GM20000 (cell line): ENCODE measurements around the gene HP.

Source experiments
- DNase-seq: peaks from one replicate; pipeline ENCODE4 v3.0.0; 2012; ENCODE audit warnings: low spot score
- CTCF ChIP-seq: IDR thresholded peaks from 2 replicates; pipeline ENCODE4 v1.5.1; 2012; ENCODE audit warnings: mild to moderate bottlenecking, control low read depth; ENCODE audit errors: extremely low read depth, missing control alignments

HP gene

GRCh38 chr16:72027669-72028378 is 26.5 kb upstream of the HP start:
- TF ChIP-seq CTCF = no peak
- DNase-seq = no peak

- DNase-seq = no peak
- no peak for TF ChIP-seq CTCF
Observed at GRCh38 chr16:72029567-72030271, 24.6 kb upstream of the HP start.

GRCh38 chr16:72033437-72033836 is 20.9 kb upstream of the HP start:
- no peak for DNase-seq
- no peak for TF ChIP-seq CTCF

GRCh38 chr16:72036098-72036497 is 18.2 kb upstream of the HP start:
- no peak for DNase-seq
- TF ChIP-seq CTCF = no peak

- DNase-seq = no peak
- no peak for TF ChIP-seq CTCF
Observed at GRCh38 chr16:72042157-72042660, 12.1 kb upstream of the HP start.

GRCh38 chr16:72043058-72043457 is 11.2 kb upstream of the HP start:
- no peak for TF ChIP-seq CTCF

GRCh38 chr16:72043539-72043938 is 10.8 kb upstream of the HP start:
- DNase-seq = no peak
- TF ChIP-seq CTCF = no peak

More at GRCh38 chr16:72043058-72043457, 11.2 kb upstream of the HP start:
- no peak for DNase-seq
